Fibroblast of the aortic adventitia (primary cell): ENCODE data around the gene SHB. TPM values are rescaled to one million over a fixed set of nuclear protein-coding genes. Genes with fewer than 3 reads are reported as not detected.

ENCODE experiments used
- DNase-seq: peaks from one replicate; pipeline ENCODE4 v3.0.0-alpha.2; 2010; ENCODE audit warnings: low read depth
- H3K4me3 ChIP-seq: 2 replicates; pipeline ENCODE4 v1.5.1; 2011; ENCODE audit warnings: low read depth, mild to moderate bottlenecking, control low read depth, low read length, moderate library complexity
- CTCF ChIP-seq: IDR thresholded peaks from 2 replicates; pipeline ENCODE4 v1.5.1; 2011; ENCODE audit warnings: mild to moderate bottlenecking, low read length, control low read depth, inconsistent platforms; ENCODE audit not compliant: insufficient read depth
- total RNA-seq: library from RNA; depleted of rRNA; stranded (reverse); fragments of >200 nt; gene quantifications from 2 replicates; pipeline ENCODE4 v1.2.3, GENCODE V29; 2012; ENCODE audit warnings: low replicate concordance

SHB gene
- total RNA-seq, 1 donor = 26.5 TPM

- TF ChIP-seq CTCF = no peak
- H3K4me3 ChIP-seq = no peak overlapping the region
Observed at GRCh38 chr9:38015906-38016305, 53.1 kb downstream of the SHB start.

GRCh38 chr9:38015266-38015665, 53.8 kb downstream of the SHB start:
- TF ChIP-seq CTCF = no peak
- no peak overlapping the region for H3K4me3 ChIP-seq
- no peak for DNase-seq

More at GRCh38 chr9:38015906-38016305, 53.1 kb downstream of the SHB start:
- DNase-seq = no peak

GRCh38 chr9:38012767-38013450, 56.1 kb downstream of the SHB start:
- TF ChIP-seq CTCF = no peak
- H3K4me3 ChIP-seq = no peak overlapping the region
- no peak for DNase-seq

- no peak for TF ChIP-seq CTCF
- DNase-seq = no peak
- H3K4me3 ChIP-seq = no peak overlapping the region
Observed at GRCh38 chr9:38011991-38012390, 57.0 kb downstream of the SHB start.

GRCh38 chr9:38010918-38011704, 57.9 kb downstream of the SHB start:
- no peak overlapping the region for H3K4me3 ChIP-seq
- DNase-seq = no peak
- no peak for TF ChIP-seq CTCF

GRCh38 chr9:38009990-38010389, 59.0 kb downstream of the SHB start:
- TF ChIP-seq CTCF = no peak

More at GRCh38 chr9:38009990-38010389, 59.0 kb downstream of the SHB start:
- DNase-seq = no peak
- no peak overlapping the region for H3K4me3 ChIP-seq
